ENCODE results near the gene UBE2E2.

Gene UBE2E2

GRCh38 chr3:23435318-23435717, 232.2 kb downstream of the UBE2E2 start:
- no peaks in the 10 kb centered on the region for H3K36me3 Mint-ChIP-seq (ENCODE audit: low read depth)
- H3K4me3 Mint-ChIP-seq = no peak overlapping the region
- peaks cover 5% of the 10 kb centered on the region for H3K4me1 Mint-ChIP-seq (ENCODE audit: low read depth)
- intact Hi-C loops (cut with micrococcal nuclease) = no loop called here
- no peaks in the 10 kb centered on the region for H3K9me3 Mint-ChIP-seq
- no peak overlapping the region for H3K27ac Mint-ChIP-seq
- no peaks in the 10 kb centered on the region for H3K27me3 Mint-ChIP-seq

- Mint-ChIP-seq H3K4me1 (ENCODE audit: low read depth) (peaks cover 5% of the 10 kb centered on the region), H3K9me3 (no peaks in the 10 kb centered on the region), H3K36me3 (ENCODE audit: low read depth) (no peaks in the 10 kb centered on the region), H3K27ac (no peak overlapping the region), H3K4me3 (no peak overlapping the region), H3K27me3 (no peaks in the 10 kb centered on the region)
- intact Hi-C loops (cut with micrococcal nuclease) = no loop called here
Observed at GRCh38 chr3:23435904-23436303, 232.8 kb downstream of the UBE2E2 start.

- Mint-ChIP-seq H3K36me3 (ENCODE audit: low read depth) (no peaks in the 10 kb centered on the region), H3K27me3 (no peaks in the 10 kb centered on the region), H3K9me3 (no peaks in the 10 kb centered on the region), H3K27ac (no peak overlapping the region), H3K4me3 (no peak overlapping the region), H3K4me1 (ENCODE audit: low read depth) (peaks cover 6% of the 10 kb centered on the region)
- intact Hi-C loops (cut with micrococcal nuclease) = no loop called here
Observed at GRCh38 chr3:23437484-23438145, 234.5 kb downstream of the UBE2E2 start.

GRCh38 chr3:23438657-23439056, 235.5 kb downstream of the UBE2E2 start:
- H3K27me3 Mint-ChIP-seq = peaks cover 8% of the 10 kb centered on the region
- no peaks in the 10 kb centered on the region for H3K36me3 Mint-ChIP-seq (ENCODE audit: low read depth)
- peaks cover 15% of the 10 kb centered on the region for H3K4me1 Mint-ChIP-seq (ENCODE audit: low read depth)
- intact Hi-C loops (cut with micrococcal nuclease) = no loop called here
- no peak overlapping the region for H3K27ac Mint-ChIP-seq
- no peaks in the 10 kb centered on the region for H3K9me3 Mint-ChIP-seq
- no peak overlapping the region for H3K4me3 Mint-ChIP-seq

GRCh38 chr3:23439080-23439479, 236.0 kb downstream of the UBE2E2 start:
- Mint-ChIP-seq H3K27me3 (peaks cover 13% of the 10 kb centered on the region), H3K4me3 (no peak overlapping the region), H3K9me3 (no peaks in the 10 kb centered on the region), H3K36me3 (ENCODE audit: low read depth) (no peaks in the 10 kb centered on the region), H3K27ac (no peak overlapping the region), H3K4me1 (ENCODE audit: low read depth) (peaks cover 15% of the 10 kb centered on the region)
- intact Hi-C loops (cut with micrococcal nuclease) = no loop called here

- Mint-ChIP-seq H3K4me1 (ENCODE audit: low read depth) (peaks cover 10% of the 10 kb centered on the region), H3K27me3 (peaks cover 15% of the 10 kb centered on the region), H3K4me3 (no peak overlapping the region), H3K9me3 (no peaks in the 10 kb centered on the region), H3K27ac (no peak overlapping the region), H3K36me3 (ENCODE audit: low read depth) (no peaks in the 10 kb centered on the region)
- intact Hi-C loops (cut with micrococcal nuclease) = no loop called here
Observed at GRCh38 chr3:23440416-23441294, 237.5 kb downstream of the UBE2E2 start.

- Mint-ChIP-seq H3K9me3 (no peaks in the 10 kb centered on the region), H3K27me3 (peaks cover 15% of the 10 kb centered on the region), H3K36me3 (ENCODE audit: low read depth) (no peaks in the 10 kb centered on the region), H3K27ac (no peak overlapping the region), H3K4me3 (no peak overlapping the region), H3K4me1 (ENCODE audit: low read depth) (peaks cover 10% of the 10 kb centered on the region)
- intact Hi-C loops (cut with micrococcal nuclease) = no loop called here
Observed at GRCh38 chr3:23442598-23443383, 239.7 kb downstream of the UBE2E2 start.

- intact Hi-C loops (cut with micrococcal nuclease) = no loop called here
- Mint-ChIP-seq H3K4me1 (ENCODE audit: low read depth) (peaks cover 10% of the 10 kb centered on the region), H3K27me3 (peaks cover 15% of the 10 kb centered on the region), H3K36me3 (ENCODE audit: low read depth) (no peaks in the 10 kb centered on the region), H3K9me3 (no peaks in the 10 kb centered on the region), H3K4me3 (no peak overlapping the region), H3K27ac (no peak overlapping the region)
Observed at GRCh38 chr3:23444386-23444785, 241.3 kb downstream of the UBE2E2 start.

GRCh38 chr3:23446301-23446700, 243.2 kb downstream of the UBE2E2 start:
- no peaks in the 10 kb centered on the region for H3K9me3 Mint-ChIP-seq
- H3K4me1 Mint-ChIP-seq (ENCODE audit: low read depth) = peaks cover 10% of the 10 kb centered on the region
- H3K36me3 Mint-ChIP-seq (ENCODE audit: low read depth) = no peaks in the 10 kb centered on the region
- H3K27ac Mint-ChIP-seq = no peak overlapping the region
- no peak overlapping the region for H3K4me3 Mint-ChIP-seq
- intact Hi-C loops (cut with micrococcal nuclease) = no loop called here
- H3K27me3 Mint-ChIP-seq = peaks cover 15% of the 10 kb centered on the region

GRCh38 chr3:23448998-23449537, 245.9 kb downstream of the UBE2E2 start:
- Mint-ChIP-seq H3K27ac (no peak overlapping the region), H3K4me1 (ENCODE audit: low read depth) (no peaks in the 10 kb centered on the region), H3K9me3 (no peaks in the 10 kb centered on the region), H3K36me3 (ENCODE audit: low read depth) (no peaks in the 10 kb centered on the region), H3K27me3 (peaks cover 3% of the 10 kb centered on the region), H3K4me3 (no peak overlapping the region)
- intact Hi-C loops (cut with micrococcal nuclease) = no loop called here

- intact Hi-C loops (cut with micrococcal nuclease) = no loop called here
- Mint-ChIP-seq H3K36me3 (ENCODE audit: low read depth) (no peaks in the 10 kb centered on the region), H3K9me3 (no peaks in the 10 kb centered on the region), H3K27ac (no peak overlapping the region), H3K4me1 (ENCODE audit: low read depth) (peaks cover 6% of the 10 kb centered on the region), H3K4me3 (no peak overlapping the region), H3K27me3 (no peaks in the 10 kb centered on the region)
Observed at GRCh38 chr3:23450051-23450450, 246.9 kb downstream of the UBE2E2 start.

- no peak overlapping the region for H3K4me3 Mint-ChIP-seq
- H3K36me3 Mint-ChIP-seq (ENCODE audit: low read depth) = no peaks in the 10 kb centered on the region
- intact Hi-C loops (cut with micrococcal nuclease) = no loop called here
- H3K27ac Mint-ChIP-seq = no peak overlapping the region
- no peaks in the 10 kb centered on the region for H3K27me3 Mint-ChIP-seq
- peaks cover 6% of the 10 kb centered on the region for H3K4me1 Mint-ChIP-seq (ENCODE audit: low read depth)
- peaks cover 1% of the 10 kb centered on the region for H3K9me3 Mint-ChIP-seq
Observed at GRCh38 chr3:23450806-23451205, 247.7 kb downstream of the UBE2E2 start.

- H3K27ac Mint-ChIP-seq = no peak overlapping the region
- H3K36me3 Mint-ChIP-seq (ENCODE audit: low read depth) = no peaks in the 10 kb centered on the region
Observed at GRCh38 chr3:23452408-23452807, 249.3 kb downstream of the UBE2E2 start.

GRCh38 chr3:23455084-23455483, 252.0 kb downstream of the UBE2E2 start:
- H3K27me3 Mint-ChIP-seq = no peaks in the 10 kb centered on the region
- no peak overlapping the region for H3K27ac Mint-ChIP-seq
- no peak overlapping the region for H3K4me3 Mint-ChIP-seq
- intact Hi-C loops (cut with micrococcal nuclease) = no loop called here
- no peaks in the 10 kb centered on the region for H3K36me3 Mint-ChIP-seq (ENCODE audit: low read depth)
- H3K9me3 Mint-ChIP-seq = peaks cover 8% of the 10 kb centered on the region
- H3K4me1 Mint-ChIP-seq (ENCODE audit: low read depth) = peaks cover 6% of the 10 kb centered on the region

More at GRCh38 chr3:23452408-23452807, 249.3 kb downstream of the UBE2E2 start:
- Mint-ChIP-seq H3K4me3 (no peak overlapping the region), H3K27me3 (no peaks in the 10 kb centered on the region), H3K9me3 (peaks cover 8% of the 10 kb centered on the region), H3K4me1 (ENCODE audit: low read depth) (peaks cover 6% of the 10 kb centered on the region)
- intact Hi-C loops (cut with micrococcal nuclease) = no loop called here
